ENCODE measurements around the gene CILP2.

The CILP2 gene

DNA sequence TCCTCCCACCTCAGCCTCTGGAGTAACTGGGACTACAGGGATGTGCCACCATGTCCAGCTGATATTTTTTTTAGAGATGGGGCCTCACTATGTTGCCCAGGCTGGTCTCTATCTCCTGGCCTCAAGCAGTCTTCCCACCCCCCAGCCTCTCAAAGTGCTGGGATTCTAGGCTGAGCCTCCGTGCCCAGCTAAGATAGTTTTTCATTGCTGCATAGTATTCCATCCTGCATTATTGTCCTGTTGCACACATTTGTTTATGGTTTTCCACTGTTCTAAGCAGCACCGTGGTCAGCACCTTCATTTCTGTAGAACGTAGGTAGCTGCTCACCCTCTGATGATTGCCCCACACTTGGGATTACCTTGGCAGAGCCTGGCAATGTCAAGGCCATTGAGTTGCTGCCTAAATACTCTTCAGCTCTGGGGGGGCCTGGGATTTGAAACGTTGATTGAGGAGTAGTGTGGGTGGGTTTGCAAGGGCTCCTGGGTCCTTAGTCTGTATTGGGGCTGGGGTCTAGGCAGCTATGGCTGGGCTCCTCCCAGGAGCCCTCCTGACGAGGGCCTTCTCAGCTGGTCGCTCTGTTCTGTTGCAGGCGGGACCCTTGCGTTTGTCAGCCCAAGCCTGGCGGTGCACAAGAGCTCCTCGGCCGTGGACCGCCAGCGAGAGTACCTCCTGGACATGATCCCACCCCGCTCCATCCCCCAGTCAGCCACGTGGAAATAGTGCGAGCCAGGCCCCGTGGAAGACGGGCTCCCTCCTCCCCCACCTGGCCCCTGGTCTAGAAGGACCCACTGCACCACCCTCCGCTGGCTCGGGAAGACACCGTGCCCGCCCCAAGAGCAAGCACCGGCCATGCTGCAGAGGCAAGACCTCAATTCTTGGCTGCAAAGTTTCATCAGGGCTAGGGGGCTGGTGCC lies 33.1 kb upstream of the CILP2 start:
- no peak for DNase-seq

DNA sequence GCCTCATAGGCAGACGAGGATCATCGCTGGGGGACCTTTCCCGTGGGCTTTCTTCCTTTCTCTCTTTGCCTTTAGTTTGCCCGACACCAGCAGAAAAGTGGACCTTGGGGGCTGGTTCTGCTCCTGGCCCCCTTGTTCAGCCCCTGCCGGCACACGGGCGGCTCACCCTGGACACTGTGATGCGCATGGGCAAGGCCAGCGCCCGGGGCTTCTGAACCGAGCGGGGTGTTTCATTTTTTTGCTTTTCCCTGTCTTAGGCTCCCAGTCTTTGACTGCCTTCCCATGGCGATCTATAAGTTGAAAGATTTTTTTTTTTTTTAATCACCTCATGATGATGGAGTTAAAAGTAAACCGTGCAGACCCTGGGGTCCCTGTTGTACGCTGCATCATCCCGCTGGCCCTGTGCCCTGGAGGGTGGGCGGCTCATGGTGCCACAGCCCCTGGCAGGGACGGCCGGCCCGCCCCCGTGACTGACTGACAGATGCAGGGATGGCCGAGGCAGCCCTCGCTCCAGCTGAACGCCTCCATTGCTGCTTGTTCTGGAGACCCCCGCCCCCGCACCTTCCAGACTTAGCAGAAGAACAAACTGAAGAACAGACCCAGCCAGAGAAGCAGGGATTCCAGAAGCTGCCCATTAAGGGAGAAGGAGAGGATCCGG lies 32.3 kb upstream of the CILP2 start:
- DNase-seq = no peak

DNA sequence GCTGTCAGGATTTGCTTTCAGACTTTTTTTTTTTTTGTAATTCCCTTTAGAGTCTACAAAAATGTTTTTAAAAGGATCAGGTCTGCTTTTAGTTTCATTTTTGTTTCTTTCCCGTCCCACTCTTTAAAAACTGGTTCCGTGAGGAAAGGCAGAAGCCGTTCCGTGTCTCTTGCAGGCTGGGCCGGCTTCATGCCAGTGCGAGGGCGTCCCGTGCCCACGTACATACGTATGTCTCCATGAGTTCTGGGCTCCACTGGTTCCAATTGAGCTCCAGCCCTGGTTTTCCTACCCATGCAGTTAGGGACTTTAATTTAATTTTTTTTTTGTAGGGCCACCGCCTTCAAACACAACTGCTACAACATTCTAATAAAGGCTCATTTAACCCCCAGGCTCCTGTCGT lies 31.5 kb upstream of the CILP2 start:
- no peak for DNase-seq

DNA sequence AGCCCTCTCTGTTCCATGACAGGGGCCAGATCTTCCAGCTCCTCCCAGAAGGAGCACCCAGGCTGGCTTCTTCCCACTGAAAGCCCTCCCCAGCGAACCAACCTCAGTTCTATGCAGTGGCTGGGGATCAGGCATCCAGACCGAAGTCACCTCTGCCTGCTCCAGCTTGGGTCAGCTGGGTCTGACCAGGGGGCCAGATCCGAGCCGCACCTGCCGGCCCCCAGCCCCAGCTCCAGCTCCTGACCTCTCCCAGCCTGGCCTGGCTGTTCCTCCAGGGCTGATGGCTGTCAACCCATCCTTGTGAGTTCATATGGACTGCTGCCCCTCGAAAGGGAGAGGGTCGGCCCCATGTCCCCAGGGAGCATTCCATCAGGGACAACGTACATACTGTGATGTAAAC lies 30.7 kb upstream of the CILP2 start:
- no peak for DNase-seq

DNA sequence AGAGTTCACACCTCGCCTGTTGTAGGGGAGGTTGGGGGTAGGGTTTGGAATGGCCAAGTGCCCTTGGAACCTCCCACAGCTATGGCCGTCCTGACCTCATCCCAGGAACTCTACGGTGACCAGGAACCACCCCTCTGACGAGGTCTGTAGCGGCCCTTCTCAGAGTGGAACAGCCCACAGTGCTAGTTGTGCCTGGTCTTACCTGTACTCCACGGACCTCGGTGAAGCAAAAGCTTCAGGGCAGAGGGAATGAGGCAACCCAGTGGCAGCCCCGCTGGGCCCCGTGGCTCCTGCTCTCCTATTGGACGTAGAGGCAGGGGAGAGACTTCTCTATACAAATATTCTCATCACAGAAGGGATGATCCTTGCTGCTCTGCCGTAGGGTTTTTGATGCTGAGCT lies 29.8 kb upstream of the CILP2 start:
- no peak for DNase-seq

GRCh38 chr19:19510432-19510831 lies 27.6 kb upstream of the CILP2 start:
- no peak for DNase-seq

DNA sequence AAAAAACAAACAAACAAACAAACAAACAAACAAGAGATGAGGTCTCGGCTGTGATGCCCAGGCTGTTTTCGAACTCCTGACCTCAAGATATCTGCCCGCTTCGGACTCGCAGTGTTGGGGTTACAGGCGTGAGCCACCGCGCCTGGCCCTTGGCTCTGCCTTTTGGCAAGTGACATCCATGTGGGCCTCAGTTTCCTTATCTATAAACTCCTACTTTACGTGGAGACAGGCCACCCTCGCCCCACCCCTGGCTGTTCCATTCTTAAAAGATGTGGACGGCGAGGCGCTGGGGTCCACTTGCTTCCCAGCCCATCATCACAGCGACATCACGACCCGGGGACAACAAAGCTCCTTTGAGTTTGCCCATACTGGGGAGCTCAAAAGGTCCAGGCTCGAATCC lies 24.4 kb upstream of the CILP2 start:
- no peak for DNase-seq

- peak; percentile 17 to 35 for DNase-seq
These were observed 23.8 kb upstream of the CILP2 start for GRCh38 chr19:19514215-19514657.

GRCh38 chr19:19514881-19515641 lies 23.0 kb upstream of the CILP2 start, which contains the start of gene TSSK6:
Gene TSSK6, minus strand, starts transcription at chr19:19515548. Its CDS starts 121 bp downstream, at chr19:19515427.
- DNase-seq = no peak

DNA sequence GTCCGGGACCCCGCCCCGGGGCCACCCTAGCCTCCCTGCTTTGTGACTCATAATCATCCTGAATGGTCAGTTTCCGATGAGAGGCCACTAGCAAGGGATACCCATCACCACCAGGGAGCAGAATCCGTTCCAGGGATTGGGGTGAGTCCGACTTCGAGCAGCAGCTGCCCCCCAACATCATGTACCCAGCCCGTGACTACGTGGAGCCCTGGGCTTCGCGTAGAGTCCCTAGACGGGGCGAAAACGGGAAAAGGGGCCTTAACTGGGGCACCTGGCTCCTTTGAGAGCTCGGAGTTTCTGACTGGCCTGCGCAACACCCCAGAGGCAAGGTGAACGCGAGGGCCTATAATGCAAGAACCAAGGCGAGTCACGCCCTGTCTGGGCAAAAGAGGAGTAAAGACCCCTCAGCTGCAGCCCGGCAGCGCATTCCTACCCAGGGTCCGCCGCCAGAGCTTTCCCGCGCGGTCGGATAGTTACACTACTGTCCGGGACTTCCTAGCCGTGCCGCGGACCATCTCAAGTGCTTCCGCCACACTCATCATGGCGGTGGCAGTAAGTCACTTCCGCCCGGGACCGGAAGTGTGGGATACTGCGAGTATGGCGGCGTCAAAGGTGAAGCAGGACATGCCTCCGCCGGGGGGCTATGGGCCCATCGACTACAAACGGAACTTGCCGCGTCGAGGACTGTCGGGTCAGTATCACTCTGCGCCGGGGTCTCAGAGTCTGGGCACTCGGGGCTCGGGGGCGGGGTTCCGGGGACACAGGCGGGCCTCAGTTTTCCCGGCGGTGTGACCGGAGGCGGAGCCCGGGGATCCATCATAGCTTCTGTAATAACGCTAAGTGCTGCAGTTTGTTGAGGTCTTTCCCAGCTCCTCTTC lies 22.2 kb upstream of the CILP2 start, which contains the start of gene NDUFA13:
Gene NDUFA13, plus strand, starts transcription at position 584 of the 878 bp plus-strand sequence. Its CDS starts 14 bp downstream, at position 598.
- DNase-seq = peak; percentile 94 to 96

DNA sequence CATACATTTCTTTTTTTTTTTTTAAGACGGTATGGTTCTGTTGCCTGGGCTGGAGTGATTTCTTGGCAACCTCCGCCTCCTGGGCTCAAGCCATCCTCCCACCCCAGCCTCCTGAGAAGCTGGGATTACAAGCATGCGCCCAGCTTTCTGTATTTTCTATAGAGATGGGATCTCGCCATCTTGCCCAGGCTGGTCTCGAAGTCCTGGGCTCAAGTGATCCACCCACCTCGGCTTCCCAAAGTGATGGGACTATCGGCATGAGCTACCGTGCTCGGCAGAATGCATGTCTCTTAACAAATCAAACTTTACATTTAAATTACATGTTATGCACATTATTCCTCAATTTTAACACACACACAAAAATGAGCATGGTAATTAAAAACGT lies 20.8 kb upstream of the CILP2 start:
- no peak for DNase-seq

DNA sequence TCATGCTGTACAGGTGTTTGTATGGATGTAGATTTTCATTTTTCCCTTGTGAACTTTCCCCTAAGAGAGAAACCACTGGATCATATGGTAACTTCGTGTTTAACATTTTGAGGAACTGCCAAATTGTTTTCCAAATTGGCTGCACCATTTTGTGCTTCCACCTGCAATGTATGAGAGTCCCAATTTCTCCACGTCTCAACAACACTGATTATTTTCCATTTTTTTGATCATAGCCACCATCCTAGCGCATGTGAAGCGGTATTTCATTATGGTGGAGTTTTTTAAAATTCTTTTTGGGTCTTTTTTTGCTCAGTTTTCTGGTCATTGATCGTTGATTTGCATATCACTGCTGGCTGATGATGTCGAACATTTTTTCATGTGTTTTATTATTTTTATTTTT lies 17.1 kb upstream of the CILP2 start:
- DNase-seq = no peak

DNA sequence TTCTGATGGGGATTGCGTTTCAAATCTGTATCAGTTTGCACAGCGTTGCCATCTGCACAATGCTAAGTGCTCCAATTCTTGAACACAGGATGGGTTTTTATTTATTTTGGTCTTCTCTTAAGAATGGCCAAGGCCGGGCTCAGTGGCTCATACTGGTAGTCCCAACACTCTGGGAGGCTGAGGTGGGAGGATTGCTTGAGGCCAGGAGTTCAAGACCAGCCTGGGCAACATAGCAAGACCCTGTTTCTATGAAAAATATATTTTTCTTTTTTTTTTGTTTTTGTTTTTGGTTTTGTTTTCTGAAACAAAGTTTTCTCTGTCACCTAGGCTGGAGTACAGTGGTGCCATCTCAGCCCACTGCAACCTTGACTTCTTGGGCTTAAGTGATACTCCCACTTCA lies 14.9 kb upstream of the CILP2 start:
- DNase-seq = no peak

- DNase-seq = no peak
These were observed 14.0 kb upstream of the CILP2 start for GRCh38 chr19:19524053-19524452.

GRCh38 chr19:19525611-19526380 lies 12.3 kb upstream of the CILP2 start:
- no peak for DNase-seq

DNA sequence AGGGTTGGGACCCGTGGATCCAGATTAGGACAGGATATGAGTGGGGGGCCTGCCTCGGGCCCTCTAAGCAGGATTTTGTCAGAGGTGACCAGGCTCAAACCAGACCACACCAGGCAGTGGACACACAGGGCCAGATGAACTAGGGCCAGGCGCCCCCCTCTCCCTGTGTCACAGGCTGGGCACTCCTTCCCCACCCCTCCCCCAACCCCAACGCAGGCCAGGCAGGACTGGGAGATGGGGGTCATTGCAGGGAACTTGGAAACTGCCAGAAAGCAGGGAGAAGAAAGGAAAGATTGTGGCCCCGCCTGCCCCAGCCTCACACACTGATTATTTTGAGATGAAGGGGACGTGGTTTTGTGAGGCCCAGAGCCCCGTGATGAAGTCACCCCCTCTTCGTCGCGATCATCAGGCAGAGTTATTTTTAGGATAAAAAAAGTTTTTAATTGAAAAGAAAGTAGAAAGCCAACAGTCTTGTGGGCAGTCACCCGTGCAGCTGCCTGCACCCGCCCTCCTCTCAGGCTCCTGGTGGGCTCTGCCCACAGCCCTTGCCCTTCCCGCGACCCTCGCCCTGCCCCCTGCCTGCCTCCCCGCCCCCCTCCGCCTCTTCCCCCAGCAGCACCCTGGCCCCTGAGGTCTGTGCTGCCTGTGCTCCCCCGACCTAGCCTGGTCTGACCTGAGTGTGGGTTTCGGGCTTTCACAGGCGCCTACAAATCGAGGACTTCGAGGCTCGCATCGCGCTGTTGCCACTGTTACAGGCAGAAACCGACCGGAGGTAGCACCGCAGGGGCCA lies 11.3 kb upstream of the CILP2 start:
- no peak for DNase-seq

- DNase-seq = no peak
These were observed 10.8 kb upstream of the CILP2 start for GRCh38 chr19:19527371-19527656.

- DNase-seq = no peak
These were observed 10.1 kb upstream of the CILP2 start for GRCh38 chr19:19527674-19528625.

- no peak for DNase-seq
These were observed 9.2 kb upstream of the CILP2 start, which contains the start of gene YJEFN3 for GRCh38 chr19:19528721-19529490. Gene YJEFN3, plus strand, starts transcription at chr19:19528911. Its CDS starts 22 bp downstream, at chr19:19528933.

All from inflammatory macrophage (primary cell).